Dedifferentiated amniotic fluid mesenchymal stem cell (primary cell): ENCODE measurements around the gene CCR4.
"Not testable (repeated sequence)": the region's sequence is repeated elsewhere in the genome, so short reads cannot be mapped to it uniquely, and the experiment has no call there.

Source experiments
- DNase-seq: peaks from one replicate; pipeline ENCODE4 v3.0.0-alpha.2; 2016; ENCODE audit errors: extremely low spot score

Gene CCR4

GRCh38 chr3:32983124-32983523, 31.7 kb downstream of the CCR4 start:
- no peak for DNase-seq

- not testable (repeated sequence) for DNase-seq
These were observed 33.5 kb downstream of the CCR4 start for GRCh38 chr3:32984918-32985317.

DNA sequence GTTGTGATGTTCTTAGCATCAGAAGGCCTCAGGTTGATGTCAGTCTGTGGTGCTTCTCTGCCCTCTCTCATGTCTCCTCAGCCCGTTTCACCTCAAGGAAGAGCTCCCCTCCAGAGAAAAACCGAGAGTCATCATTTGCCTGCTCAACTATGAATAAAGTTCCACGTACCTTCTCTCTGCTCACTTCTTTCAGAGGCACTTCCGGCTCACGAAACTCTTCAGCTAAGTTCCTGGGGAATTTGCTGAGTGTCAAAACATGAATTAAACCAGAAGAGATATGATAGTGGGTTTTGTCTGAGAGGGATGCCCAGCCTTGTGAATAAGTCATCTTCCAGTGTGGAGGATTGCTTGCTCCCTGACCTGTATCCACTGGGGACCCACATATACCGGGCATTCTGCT, 37.7 kb downstream of the CCR4 start:
- DNase-seq: no peak

DNA sequence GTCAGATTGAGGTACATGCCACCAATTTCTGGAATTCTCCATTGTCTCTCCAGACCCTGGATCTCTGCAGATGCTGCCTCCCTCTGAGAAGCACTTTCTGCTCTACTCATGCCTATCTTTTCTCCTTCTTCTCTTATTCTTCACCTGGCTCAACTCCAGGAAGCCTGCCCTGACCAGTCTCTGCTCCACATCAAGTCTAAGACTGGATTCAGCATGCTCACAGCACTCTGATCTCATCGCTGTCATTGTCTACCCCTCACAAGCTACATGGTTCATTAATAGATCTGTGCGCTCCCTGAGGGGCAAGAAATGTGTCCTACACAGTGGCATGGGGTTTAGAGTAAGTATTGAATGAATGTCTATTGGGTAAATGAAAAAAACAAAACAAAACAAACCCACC, 38.7 kb downstream of the CCR4 start:
- no peak for DNase-seq

DNA sequence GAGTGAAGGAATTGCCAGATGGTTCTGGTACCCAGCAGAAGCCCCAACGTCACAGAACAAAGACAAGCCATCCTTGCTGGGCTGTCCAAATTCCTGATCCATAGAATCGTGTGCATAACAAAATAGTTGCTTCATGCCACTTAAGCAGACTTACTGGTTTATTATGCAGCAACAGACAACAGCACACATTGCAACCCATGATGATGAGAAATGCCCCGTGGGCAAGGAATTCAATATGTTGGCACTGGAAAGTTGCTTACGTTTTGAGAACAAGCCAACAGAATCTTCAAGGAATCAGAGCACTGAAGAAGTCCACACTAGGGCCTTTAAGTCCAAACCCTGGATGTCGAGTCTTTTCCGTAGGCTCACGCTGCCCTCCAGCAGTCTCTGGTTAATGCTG, 40.3 kb downstream of the CCR4 start:
- DNase-seq: no peak

DNA sequence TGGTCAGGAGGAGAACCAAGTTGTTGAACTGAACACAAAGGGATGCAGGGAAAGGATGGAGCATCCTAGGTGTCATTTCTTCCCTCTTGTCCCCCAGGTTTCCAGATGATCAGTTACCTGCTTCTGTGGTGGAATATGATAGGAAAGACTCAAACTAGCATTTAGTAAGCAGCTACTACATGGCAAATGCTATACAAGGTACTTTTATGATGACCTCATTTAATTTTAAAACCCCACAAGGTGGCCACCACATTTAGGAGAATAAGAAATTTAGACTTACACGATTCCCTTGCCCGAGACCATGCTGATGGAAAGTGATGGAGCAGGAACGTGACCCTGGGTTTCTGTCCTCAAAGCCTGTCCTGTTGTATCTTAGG, 40.9 kb downstream of the CCR4 start:
- no peak for DNase-seq

DNA sequence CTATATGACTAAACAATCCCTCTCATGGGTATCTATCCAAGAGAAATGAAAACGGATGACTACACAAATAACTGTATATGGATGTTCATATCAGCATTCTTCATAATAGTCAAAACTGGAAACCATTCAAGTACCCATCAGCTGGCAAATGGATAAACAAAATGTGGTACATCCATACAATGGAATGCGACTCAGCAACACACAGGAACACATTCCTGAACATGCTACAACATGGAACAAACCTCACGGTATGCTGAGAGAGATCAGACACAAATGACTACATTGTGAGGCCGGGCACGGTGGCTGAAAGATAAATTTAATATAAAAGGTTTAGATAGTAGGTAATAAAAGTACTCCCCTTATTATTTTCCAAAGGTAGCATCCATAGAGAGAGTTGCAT, 42.6 kb downstream of the CCR4 start:
- DNase-seq: no peak

DNA sequence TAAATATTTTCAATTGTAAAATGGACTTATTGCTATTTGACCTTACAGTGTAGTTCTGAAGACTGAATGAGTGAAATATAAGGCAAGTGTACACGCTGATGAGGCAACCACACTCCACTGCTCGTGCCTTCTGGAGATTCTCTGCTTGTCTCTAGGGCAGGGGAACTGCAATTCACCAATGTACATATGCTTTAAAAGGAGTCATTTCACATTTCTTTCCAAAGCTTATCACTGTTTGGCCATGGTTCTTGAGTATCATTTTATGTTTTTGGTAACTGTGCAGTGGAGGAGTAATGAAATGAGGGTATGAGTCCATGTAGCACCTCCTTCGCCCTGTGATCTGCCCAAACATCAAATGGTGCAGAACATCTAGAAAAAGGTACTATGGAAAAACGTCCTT, 43.7 kb downstream of the CCR4 start:
- DNase-seq: no peak

DNA sequence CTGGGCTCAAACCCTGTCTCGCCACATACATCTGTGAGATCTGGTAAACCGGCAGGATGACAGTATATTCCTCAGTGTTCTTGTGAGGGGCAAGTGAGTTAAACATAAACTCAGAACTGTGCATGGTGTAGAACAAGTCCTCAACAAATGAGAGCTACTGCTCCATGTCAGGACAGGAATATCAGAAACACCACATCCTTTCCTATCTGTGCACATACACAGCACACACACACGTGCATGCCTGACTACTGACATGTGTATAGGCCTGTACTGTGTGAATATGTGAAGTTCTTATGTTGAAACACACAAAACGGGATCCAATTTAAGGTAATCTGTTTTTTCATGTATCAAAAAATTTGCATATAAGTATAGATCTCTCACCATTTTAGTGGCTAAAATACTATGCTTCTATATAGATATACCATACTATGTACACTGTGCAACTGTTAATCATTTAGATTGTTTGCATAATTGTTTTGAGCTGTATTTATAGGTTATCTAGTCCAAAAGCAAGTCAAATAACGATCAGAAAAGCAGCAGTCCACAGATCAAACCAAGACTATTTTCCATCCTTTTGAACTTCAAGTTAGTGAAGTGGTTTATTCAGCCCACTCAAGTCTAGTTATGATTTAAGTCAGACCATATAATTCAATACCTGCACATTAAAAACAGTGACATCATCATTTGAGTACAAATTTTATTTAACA, 44.8 kb downstream of the CCR4 start:
- DNase-seq: no peak

- DNase-seq: no peak
These were observed 45.3 kb downstream of the CCR4 start for GRCh38 chr3:32996755-32997091.

- no peak for DNase-seq
These were observed 47.4 kb downstream of the CCR4 start for GRCh38 chr3:32998631-32999451.

GRCh38 chr3:33000691-33001385, 49.4 kb downstream of the CCR4 start:
- no peak for DNase-seq

GRCh38 chr3:33001889-33002288, 50.4 kb downstream of the CCR4 start:
- no peak for DNase-seq

- no peak for DNase-seq
These were observed 51.9 kb downstream of the CCR4 start for GRCh38 chr3:33003308-33003707.

DNA sequence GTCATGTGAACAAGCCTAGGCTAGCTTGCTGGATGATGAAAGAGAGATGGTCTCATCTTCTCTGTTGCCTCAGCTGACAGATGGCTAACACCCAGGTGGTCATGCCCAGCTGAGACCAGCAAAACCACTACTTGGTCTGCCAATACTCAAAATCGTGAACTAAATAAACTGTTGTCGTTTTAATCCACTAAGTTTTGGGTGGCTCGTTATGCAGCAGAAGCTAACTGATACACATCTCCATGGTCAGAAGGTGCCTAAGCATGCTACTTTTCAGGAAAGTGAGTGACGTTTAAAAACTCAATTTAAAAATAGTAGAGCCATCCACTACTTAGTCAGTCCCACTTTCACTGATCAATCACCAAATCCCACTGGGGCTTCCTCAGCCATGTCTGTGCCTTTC, 52.8 kb downstream of the CCR4 start:
- DNase-seq: no peak

DNA sequence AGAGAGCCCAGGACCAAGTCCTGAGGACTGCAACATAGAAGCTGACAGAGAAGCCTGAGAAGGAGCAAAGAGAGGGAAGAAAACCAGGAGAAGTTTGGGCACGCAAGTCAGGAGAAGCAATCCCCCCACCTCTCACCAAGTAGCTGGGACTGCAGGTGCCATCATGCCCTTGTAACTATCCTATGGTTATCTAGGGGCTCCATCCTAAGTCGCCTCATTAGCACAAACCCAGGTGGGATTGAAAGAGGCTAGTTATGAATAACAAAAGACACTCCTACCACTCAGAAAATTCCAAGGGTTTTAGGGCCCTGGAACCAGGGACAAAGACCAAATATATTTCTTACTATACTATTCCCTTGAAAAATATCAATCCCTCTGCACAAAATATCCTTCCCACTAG, 53.5 kb downstream of the CCR4 start:
- no peak for DNase-seq
